Kidney (tissue), 14 donors: ENCODE results near the gene ZBTB6. TPM values are rescaled to one million over a fixed set of nuclear protein-coding genes. Genes with fewer than 3 reads are reported as not detected.
"Not testable (repeated sequence)": the region's sequence is repeated elsewhere in the genome, so short reads cannot be mapped to it uniquely, and the experiment has no call there.

ENCODE experiments used
- DNase-seq, 5 donors: peaks; one replicate each; pipeline ENCODE4 v3.0.0-alpha.2; 2013 to 2020
- FAIRE-seq: peaks from 2 replicates; lab custom pipeline; 2012; peaks lifted over from hg19 to GRCh38; lab: Jason Lieb, UNC
- H3K27ac ChIP-seq, 2 donors: one replicate each; pipeline ENCODE4 v1.7.0; 2013; ENCODE audit warnings: low read depth in 2 of 2, low read length in 2 of 2, inconsistent platforms in 1 of 2
- H3K27me3 ChIP-seq: one replicate; pipeline ENCODE4 v1.7.1; 2013; ENCODE audit warnings: low read length, inconsistent platforms; ENCODE audit not compliant: control insufficient read depth, insufficient read depth
- H3K36me3 ChIP-seq, 3 donors: one replicate each; pipeline versions ENCODE4 v1.7.0 to v1.7.1; 2013; ENCODE audit warnings: low read length in 3 of 3, control low read depth in 1 of 3, inconsistent platforms in 1 of 3; ENCODE audit not compliant: insufficient read depth in 3 of 3, control insufficient read depth in 2 of 3
- H3K4me1 ChIP-seq, 3 donors: one replicate each; pipeline versions ENCODE4 v1.7.0 to v1.7.1; 2013; ENCODE audit warnings: low read length in 3 of 3, inconsistent platforms in 1 of 3, low read depth in 1 of 3; ENCODE audit not compliant: control insufficient read depth in 2 of 3, insufficient read depth in 2 of 3
- H3K4me3 ChIP-seq, 3 donors: one replicate each; pipeline versions ENCODE4 v1.7.0 to v1.8.1; 2013; ENCODE audit warnings: low read length in 3 of 3, control low read depth in 1 of 3, inconsistent platforms in 1 of 3
- H3K9ac ChIP-seq, 3 donors: one replicate each; pipeline versions ENCODE4 v1.7.0 to v1.7.1; 2013; ENCODE audit warnings: low read length in 3 of 3, control low read depth in 1 of 3, inconsistent platforms in 1 of 3
- H3K9me3 ChIP-seq, 3 donors: one replicate each; pipeline versions ENCODE4 v1.7.0 to v1.7.1; 2013; ENCODE audit warnings: low read length in 3 of 3, control low read depth in 1 of 3, inconsistent platforms in 1 of 3; ENCODE audit not compliant: control insufficient read depth in 2 of 3, insufficient read depth in 1 of 3
- intact Hi-C: fragments of 100-400 bp; cut with DNase I; formaldehyde crosslinking; loops from one replicate; pipeline ENCODE4 v1.11.1; 2022
- polyA plus RNA-seq: library from polyadenylated mRNA; stranded (reverse); fragments of 350-450 nt; fragmentation: Illumina TruSeq; extraction: RNeasy Lipid Tissue Mini Kit (QIAGEN cat#74804); gene quantifications from one replicate; pipeline ENCODE4 v1.2.3, GENCODE V29; 2014; ENCODE audit warnings: low read depth, low replicate concordance; ENCODE audit not compliant: insufficient read depth
- total RNA-seq: library from RNA; stranded (reverse); fragmentation: NEBNext Ultra II Directional; extraction: Animal tissue kit (Norgen Biotek cat#: 25700); gene quantifications from one replicate; pipeline ENCODE4 v1.2.1, GENCODE V29; 2021
- TF ChIP-seq, protein P1 (sequence below): IDR thresholded peaks from 3 replicates; pipeline ENCODE4 v1.5.1; 2012; ENCODE audit warnings: mild to moderate bottlenecking, moderate library complexity, borderline replicate concordance; ENCODE audit not compliant: insufficient read depth; ENCODE audit errors: extremely low read depth
- donor health status: control.
- donor health status: control.
- donor health status: control.
- donor health status: control.
- donor health status: control.
- donor health status: DM: yes; HTN: yes; CAD: no.
- donor health status: Normal renal cell carcinoma (clear cell type).

ZBTB6 gene
- total and polyA plus RNA-seq, 2 donors from 2014 or later = 2.0 to 9.8 TPM

DNA sequence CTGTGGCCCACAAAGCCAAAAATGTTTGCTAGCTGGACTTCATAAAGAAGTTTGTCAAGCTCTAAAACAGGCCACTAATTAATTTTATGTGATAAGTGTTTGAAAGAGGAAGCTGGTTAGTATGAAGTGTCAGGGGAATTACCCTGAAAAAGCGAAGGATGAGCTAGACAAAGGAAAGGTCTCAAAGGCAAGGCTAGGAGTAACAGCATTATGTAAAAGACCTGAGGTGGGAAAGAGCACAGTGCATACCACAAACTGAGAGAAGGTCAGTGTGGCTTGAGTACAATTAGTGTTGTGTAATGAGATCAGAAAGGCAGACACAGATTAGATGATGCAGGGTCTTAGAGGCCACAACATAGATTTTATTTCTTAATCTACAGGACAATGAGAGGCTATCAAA lies 37.6 kb downstream of the ZBTB6 start:
- TF ChIP-seq, protein P1, sequence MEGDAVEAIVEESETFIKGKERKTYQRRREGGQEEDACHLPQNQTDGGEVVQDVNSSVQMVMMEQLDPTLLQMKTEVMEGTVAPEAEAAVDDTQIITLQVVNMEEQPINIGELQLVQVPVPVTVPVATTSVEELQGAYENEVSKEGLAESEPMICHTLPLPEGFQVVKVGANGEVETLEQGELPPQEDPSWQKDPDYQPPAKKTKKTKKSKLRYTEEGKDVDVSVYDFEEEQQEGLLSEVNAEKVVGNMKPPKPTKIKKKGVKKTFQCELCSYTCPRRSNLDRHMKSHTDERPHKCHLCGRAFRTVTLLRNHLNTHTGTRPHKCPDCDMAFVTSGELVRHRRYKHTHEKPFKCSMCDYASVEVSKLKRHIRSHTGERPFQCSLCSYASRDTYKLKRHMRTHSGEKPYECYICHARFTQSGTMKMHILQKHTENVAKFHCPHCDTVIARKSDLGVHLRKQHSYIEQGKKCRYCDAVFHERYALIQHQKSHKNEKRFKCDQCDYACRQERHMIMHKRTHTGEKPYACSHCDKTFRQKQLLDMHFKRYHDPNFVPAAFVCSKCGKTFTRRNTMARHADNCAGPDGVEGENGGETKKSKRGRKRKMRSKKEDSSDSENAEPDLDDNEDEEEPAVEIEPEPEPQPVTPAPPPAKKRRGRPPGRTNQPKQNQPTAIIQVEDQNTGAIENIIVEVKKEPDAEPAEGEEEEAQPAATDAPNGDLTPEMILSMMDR = no peak
- Histone ChIP-seq H3K4me3 (no peak overlapping the region), H3K9me3 (no peaks in the 10 kb centered on the region), H3K27ac (no peak overlapping the region), H3K9ac (no peak overlapping the region), H3K4me1 (no peaks in the 10 kb centered on the region), H3K36me3 (peaks cover 14 to 45% (median 29%) of the 10 kb centered on the region in 3 donors), H3K27me3 (no peaks in the 10 kb centered on the region)
- DNase-seq = no peak
- intact Hi-C loops = no loop called here
- no peak for FAIRE-seq

DNA sequence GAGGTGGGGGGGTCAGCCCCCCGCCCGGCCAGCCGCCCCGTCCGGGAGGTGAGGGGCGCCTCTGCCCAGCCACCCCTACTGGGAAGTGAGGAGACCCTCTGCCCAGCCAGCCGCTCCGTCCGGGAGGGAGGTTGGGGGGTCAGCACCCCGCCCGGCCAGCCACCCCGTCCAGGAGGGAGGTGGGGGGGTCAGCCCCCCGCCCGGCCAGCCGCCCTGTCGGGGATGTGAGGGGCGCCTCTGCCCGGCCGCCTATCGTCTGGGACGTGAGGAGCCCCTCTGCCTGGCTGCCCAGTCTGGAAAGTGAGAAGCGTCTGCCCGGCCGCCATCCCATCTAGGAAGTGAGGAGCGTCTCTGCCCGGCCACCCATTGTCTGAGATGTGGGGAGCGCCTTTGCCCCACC lies 45.8 kb downstream of the ZBTB6 start:
- DNase-seq, H3K4me1 ChIP-seq, H3K4me3 ChIP-seq, H3K27me3 ChIP-seq, intact Hi-C loops, H3K27ac ChIP-seq, H3K9ac ChIP-seq, FAIRE-seq, H3K36me3 ChIP-seq, H3K9me3 ChIP-seq: not testable (repeated sequence)

DNA sequence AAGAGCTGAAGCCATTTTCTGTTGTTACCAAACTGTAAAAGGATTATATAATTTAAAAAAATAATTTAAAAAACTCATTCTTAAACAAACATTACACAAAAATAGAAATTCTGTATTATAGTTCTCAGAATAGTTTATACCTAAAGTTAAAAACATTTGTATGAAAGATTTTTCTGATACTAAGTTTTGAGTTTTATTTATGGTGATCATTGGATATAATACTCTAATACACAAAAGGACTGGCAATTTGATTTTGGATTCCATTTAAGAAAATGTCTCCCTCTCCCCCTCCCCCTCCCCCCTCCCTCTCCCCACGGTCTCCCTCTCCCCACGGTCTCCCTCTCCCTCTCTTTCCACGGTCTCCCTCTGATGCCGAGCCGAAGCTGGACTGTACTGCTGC lies 47.0 kb downstream of the ZBTB6 start:
- Histone ChIP-seq H3K9ac (no peak overlapping the region), H3K9me3 (no peaks in the 10 kb centered on the region), H3K36me3 (peaks cover 3 to 5% (median 3%) of the 10 kb centered on the region in 3 donors), H3K27me3 (no peaks in the 10 kb centered on the region), H3K27ac (no peak overlapping the region), H3K4me1 (no peaks in the 10 kb centered on the region), H3K4me3 (no peak overlapping the region)
- FAIRE-seq = no peak
- no peak for DNase-seq
- TF ChIP-seq, protein P1 = no peak
- intact Hi-C loops = no loop called here

DNA sequence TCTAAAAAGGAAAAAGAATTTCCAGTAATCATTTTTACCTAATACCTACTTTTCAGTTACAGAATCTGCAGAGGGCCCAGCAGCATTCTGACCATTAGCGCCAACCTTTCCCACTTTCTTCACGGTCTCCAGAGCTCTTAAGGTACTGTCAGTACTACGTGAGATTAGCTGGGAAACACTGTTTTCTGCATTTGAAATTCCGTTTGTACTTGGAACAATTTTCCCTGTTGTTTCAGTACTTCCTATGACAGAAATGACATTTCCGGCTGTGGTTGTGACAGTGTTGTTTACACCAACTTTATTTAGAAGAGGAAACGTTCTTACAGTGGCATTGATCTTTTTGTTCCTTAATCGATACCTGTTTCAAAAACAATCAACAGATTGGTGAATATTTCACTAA lies 47.8 kb downstream of the ZBTB6 start:
- Histone ChIP-seq H3K9ac (no peak overlapping the region), H3K27me3 (no peaks in the 10 kb centered on the region), H3K27ac (no peak overlapping the region), H3K36me3 (peaks cover 0 to 5% (median 3%) of the 10 kb centered on the region in 3 donors), H3K4me1 (no peaks in the 10 kb centered on the region), H3K4me3 (no peak overlapping the region), H3K9me3 (no peaks in the 10 kb centered on the region)
- TF ChIP-seq, protein P1 = no peak
- FAIRE-seq = no peak
- peak in 1 of 5 donors; percentile 1 for DNase-seq
- intact Hi-C loops = no loop called here
